Measurements from ENCODE around the gene BEND3.
"Not testable (repeated sequence)": the region's sequence is repeated elsewhere in the genome, so short reads cannot be mapped to it uniquely, and the experiment has no call there.

The BEND3 gene

DNA sequence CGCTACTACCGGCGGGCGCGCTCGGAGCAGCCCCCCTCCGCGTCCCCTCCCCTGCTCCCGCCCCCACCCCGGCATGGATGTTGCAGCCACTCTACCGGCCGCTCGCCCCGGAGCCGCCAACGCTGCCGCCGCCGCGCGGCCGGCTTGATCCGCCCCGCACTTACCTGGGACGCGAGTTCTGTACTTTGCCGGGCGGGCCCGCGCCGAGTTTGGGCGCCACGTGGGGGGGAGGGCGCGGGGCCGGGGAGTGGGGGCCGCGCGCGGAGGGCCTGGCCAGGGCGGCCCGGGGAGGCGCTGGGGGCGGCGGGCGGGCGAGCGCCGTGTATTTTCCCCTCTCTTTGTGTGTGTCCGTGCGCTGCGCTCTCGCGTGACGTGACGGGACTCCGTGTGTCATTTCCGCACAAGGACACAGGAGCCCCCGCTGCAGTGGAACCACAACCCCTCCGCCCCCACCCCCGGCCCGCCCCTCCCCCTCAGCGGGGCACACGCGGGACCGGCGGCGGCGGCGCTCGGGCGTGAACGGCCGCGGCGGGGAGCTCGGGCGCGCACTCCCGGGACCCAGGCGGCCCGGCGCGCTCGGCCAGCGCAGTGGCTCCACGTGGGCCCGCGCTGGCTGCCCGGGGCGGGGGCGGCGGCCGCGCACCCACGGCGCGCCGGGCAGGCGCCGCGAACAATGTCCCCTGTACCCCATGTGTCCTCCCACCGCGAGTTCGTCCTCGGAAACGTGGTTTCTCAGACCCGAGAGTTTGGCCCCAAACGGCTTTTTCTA lies at the start of gene BEND3:
Gene BEND3, minus strand, starts transcription at position 590 of the 769 bp plus-strand sequence. CDS start 16,230 bp downstream, outside the sequence.
- peak; percentile 80 for DNase-seq (ENCODE audit: low spot score)

DNA sequence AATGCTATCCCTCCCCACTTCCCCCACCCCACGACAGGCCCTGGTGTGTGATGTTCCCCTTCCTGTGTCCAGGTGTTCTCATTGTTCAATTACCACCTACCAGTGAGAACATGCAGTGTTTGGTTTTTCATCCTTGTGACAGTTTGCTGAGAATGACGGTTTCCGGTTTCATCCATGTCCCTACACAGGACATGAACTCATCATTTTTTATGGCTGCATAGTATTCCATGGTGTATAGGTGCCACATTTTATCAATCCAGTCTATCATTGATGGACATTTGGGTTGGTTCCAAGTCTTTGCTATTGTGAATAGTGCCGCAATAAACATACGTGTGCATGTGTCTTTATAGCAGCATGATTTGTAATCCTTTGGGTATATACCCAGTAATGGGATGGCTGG lies 49.0 kb upstream of the BEND3 start:
- not testable (repeated sequence) for DNase-seq (ENCODE audit: low spot score)

DNA sequence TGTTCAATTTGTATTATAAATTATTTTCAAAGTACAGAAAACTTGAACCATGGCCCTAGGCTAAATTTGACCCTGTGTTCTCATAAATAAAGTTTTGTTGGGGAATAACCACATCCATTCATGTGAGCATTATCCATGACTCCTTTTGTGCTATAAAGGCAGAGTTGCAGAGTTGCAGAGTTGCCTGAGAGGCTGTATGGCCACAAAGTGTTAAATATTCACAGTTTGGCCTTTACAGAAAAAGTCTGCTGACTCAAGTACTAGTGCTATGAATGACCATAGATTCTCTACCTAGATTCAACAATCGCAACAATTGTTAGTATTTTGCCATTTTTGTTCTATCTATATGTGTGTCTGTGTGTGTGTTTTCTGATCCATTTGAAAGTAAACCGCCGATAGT lies 46.2 kb upstream of the BEND3 start:
- no peak for DNase-seq (ENCODE audit: low spot score)

DNA sequence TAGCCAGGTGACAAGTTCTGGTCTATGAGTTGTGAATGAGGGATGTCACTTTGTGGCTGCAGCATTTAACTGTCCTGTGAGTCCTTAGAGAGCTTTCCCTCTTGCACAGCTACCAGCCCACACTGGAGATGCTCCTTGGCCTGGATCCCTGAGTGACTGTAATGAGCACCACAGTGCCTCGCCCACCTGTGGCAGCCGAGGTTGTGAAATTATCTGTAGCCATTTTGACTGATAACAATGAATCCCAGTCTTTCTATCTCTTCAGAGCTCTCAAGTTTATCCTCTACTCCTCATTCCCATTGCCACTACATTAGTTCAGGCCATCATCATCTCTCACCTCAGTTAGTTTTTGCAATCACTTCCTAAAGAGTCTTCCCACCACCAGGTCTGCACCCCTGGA lies 41.3 kb upstream of the BEND3 start:
- DNase-seq (ENCODE audit: low spot score), result no peak

DNA sequence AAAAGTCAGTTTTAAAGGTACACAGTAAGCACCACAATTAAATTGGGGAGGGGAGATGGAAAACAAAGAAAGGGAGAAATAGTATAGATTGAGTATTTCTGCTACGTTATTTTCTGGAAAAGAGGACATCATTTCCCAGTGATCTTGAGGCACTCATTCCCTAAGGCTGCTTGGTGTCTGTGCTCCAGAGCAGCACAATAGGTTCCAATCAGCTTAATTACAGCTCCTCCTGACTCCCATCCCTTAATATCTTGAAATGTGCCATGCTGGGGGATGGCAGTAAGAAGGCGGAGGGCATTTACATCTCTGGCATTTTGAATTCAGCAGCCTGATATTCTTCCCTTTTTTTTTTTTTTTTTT lies 39.5 kb upstream of the BEND3 start:
- DNase-seq (ENCODE audit: low spot score), result no peak

DNA sequence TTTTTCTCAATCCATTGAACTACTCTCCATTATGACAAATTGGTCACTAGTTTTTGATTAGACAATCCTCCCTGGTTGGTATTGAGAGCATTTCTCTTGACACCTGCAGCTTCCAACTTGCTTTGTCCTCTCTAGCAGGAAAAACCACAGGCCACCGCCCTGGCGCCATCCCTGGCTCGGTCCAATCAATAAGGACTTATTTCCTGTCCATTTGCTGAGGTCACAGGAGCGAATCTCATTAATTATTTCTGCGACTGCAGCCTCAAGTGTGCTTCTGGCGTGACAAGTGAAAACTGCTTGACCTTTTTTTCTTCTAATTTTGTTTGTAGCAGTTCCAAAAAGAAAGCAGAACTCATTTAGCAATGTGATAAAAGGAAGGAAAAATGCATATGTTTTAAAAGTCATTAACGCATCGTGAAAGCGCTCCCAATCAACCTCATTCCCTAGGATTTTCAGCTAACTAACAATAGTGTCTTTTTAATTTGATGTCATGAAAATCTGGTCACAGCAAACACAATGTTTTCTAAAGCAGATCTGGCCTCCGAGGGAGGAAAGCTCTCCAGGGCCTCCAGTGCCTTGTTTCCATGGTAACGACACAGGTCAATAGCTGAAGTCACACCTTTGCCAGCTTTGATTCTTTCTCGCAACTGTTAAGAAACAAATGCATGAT lies 39.0 kb upstream of the BEND3 start:
- DNase-seq (ENCODE audit: low spot score), result no peak

DNA sequence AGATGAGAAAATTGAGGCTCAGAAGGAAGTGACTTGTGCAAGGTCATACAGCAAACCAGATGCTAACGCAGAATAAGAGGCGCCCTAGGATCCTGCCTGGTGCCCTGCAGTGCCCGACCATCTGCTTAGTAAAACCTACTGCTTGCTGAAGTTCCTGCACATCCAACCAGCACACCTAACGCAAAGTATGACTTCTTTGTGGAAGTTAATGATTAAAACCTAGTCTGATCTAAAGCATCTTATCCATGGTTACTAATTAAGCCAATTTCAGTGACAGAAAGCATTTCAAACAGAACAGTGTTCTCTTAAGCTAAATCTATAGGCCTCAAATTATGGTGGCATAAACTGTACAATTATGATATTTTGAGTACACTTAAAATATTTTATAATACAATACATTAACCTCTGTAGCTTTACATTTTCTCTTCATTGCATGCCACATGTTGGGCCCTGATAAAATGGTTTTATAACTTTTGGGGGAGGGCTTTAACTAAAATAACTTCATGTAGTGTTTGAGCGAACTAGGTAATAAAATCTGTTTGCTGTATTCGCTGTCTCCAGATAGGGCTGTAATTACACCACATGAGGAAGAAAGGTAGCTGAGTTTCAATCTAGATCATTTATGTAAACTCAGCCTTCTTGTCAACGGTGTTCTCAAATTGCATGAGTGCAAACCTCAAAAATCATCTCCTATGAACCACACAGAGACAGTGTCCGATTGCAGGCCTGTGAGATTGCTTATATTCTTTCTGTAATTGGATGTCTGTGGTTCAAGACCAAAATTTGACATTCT lies 37.5 kb upstream of the BEND3 start:
- DNase-seq (ENCODE audit: low spot score), result no peak

DNA sequence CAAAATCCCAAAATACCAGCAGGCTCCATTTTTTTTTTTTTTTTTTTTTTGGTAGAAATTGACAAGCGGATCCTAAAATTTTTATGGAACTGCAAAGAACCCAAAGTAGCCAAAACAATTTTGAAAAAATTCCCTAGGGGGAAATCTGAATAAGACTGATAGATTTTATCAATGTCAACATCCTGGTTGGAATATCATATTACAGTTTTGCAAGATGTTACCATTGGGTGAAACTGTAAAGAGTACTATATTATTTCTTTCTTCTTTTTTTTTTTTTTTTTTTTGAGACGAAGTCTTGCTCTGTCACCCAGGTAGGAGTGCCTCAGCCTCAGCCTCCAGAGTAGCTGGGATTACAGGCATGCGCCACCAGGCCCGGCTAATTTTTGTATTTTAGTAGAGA lies 29.4 kb upstream of the BEND3 start:
- no peak for DNase-seq (ENCODE audit: low spot score)

DNA sequence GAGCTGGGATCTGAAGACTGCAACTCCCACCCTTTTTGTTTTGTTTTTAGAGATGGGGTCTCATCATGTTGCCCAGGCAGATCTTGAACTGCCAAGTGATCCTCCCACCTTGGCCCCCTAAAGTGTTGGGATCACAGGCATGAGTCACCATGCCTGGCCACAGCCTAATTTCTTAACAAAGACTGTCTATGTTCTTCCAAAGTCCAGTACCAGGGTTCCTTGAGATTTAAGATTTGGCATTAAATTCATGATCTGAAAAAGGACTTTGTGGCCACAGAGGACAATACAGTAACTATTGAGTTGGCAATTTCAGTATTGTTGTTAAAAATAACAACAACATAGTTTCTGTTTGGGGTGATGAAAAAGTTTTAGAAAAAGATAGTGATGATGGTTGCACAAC lies 28.7 kb upstream of the BEND3 start:
- DNase-seq (ENCODE audit: low spot score), result no peak

DNA sequence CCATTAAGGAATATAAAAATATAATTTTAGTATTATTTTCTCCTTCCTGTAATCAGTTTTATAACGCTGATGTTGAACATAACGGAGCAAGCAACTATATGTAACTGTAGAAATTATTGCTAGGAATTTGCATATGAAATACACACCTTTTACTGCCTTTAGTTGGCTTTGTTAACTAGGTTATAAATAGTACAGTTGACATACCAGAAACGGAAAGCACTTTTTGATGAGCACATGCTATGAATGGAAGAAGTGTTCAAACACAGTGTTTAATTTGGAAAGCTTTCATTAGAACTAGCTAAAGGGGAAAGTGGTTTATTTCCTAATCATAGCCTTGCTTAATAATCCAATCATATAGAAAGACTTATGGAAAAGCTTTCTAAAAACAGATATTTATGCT lies 25.3 kb upstream of the BEND3 start:
- no peak for DNase-seq (ENCODE audit: low spot score)

DNA sequence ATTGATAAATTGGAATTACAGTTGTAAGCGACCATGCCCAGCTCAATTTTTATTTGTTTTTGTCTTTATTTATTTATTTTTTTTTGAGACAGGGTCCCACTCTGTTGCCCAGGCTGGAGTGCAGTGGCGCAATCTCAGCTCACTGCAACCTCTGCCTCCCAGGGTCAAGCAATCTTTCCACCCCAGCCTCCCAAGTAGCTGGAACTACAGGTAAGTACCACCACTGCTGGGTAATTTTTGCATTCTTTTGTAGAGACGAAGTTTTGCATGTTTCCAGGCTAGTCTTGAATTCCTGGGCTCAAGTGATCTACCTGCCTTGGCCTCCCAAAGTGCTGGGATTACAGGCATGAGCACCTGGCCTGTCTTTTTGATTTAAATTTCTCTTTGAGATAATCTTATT lies 21.0 kb upstream of the BEND3 start:
- not testable (repeated sequence) for DNase-seq (ENCODE audit: low spot score)

DNA sequence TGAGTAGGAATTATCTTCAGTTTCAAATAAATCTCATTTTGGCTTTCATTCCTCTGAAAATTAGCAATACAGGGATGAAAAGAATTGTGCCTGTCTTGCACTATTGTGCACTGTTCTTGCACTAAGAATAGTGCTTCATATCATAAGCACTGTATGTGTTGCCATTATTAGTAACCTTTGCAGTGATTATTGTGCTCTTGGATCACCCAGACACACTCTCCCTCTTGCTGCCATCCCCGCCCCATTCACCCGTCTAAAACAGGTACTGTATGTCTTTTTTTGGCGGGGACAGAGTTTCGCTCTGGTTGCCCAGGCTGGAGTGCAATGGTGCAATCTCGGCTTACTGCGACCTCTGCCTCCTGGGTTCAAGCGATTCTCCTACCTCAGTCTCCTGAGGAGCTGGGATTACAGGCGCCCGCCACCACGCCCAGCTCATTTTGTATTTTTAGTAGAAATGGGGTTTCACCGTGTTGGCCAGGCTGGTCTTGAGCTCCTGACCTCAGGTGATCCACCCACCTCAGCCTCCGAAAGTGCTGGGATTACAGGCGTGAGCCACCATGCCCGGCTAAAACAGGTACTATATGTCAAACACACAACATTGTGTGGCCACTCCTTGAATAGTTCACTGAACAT lies 19.8 kb upstream of the BEND3 start:
- DNase-seq (ENCODE audit: low spot score), result not testable (repeated sequence)

DNA sequence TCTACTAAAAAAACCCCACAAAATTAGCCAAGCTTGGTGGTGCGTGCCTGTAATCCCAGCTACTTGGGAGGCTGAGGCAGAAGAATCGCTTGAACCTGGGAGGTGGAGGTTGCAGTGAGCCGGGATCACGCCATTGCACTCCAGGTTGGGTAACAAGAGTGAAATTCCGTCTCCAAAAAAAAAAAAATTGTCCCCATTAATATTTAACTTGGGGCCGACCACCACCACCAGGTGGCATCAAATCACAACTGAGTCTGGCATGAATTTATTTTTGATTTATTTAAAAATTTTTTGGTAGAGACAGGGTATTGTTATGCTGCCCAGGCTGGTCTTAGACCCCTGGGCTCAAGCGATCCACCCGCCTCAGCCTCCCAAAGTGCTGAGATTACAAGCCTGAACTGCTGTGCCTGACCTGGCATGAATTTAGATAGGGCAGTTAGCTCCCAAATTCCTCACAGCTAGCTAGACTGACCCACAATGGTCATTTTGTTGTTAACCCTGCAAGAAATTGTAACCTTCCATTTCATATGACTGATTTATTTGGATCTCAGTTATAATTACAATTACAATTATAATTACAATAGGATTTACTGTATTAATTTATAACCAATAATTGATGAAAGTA lies 17.1 kb upstream of the BEND3 start:
- no peak for DNase-seq (ENCODE audit: low spot score)

DNA sequence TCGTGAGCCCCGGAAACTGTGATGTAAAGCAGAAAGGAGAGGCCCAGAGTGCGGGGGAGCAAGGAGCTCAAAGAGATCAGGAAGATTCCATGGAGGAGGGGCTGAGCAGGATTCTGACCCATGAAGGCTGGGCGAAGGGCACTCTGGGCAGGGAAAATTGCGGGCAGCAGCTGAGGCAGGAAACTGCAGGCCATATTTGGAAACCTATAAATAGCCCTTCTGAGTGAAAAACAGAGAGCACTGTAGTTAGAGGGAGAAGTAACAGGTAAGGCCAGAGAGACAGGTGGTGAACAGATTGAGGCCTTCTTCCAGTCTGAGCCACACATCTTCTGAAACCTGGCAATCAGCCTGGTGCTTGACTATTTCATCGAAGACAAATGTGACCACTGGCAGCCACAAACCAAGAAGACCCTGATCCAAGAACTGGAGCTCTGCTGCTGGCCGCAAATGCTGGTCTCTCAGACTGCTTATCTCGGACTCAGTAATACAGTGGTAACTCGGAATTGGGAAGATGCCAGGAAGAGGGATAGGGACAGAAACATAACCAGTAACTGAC lies 14.1 kb upstream of the BEND3 start:
- no peak for DNase-seq (ENCODE audit: low spot score)

DNA sequence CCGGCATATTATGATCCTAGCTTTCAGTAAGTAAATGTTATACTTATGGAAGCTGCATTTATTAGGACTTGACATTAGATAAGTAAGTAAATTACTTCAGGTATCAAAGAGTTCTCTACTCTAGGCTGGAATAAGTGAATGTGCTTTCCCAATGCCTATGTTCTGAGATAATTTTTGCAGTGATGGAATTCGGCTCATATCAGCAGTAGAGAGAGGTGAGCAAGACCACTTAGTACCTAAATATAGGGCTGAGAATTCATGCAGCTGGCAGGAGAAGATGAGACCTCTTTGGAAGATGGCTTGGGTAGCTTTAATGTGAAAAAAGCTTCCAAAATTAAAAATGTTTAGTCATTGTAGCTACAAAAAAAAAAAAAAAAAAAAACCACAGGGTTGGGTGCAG lies 13.3 kb upstream of the BEND3 start:
- DNase-seq (ENCODE audit: low spot score), result no peak

DNA sequence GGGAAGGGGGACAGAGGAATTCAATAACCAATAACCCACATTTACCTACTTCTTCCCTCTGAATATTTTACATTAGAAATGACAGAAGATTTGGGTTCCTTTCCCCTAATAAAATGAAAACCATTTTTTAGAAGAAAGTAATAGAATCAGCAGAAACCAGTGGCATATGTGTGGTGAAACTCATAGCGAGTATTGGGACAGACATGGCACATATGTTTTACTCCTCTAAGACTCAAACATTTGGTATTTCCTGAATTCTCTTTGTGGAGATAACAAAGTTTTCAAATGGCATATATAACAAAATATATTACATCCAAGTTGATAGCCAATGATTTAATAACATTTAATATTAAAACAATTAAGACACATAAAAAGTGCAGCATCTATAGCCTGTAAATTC lies 12.9 kb upstream of the BEND3 start:
- no peak for DNase-seq (ENCODE audit: low spot score)

DNA sequence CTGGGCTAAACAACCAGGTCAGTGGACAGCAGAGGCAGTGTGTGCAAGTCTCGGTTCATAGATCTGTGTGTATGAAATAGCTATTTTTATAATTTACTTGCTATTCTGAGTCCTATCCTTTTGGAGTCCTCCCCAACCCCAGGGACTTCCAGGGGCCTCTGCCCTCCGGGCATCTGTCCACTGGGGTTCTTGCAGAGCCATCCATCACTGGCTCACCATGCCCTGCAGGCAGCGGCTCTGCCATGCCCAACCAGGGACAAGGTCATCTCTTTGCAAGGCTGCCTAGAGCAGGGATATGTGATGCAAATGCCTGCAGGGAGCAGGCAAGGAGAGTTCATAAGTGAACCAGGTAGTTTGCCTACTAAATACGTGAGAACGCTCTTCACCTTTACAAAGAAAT lies 10.5 kb upstream of the BEND3 start:
- no peak for DNase-seq (ENCODE audit: low spot score)

DNA sequence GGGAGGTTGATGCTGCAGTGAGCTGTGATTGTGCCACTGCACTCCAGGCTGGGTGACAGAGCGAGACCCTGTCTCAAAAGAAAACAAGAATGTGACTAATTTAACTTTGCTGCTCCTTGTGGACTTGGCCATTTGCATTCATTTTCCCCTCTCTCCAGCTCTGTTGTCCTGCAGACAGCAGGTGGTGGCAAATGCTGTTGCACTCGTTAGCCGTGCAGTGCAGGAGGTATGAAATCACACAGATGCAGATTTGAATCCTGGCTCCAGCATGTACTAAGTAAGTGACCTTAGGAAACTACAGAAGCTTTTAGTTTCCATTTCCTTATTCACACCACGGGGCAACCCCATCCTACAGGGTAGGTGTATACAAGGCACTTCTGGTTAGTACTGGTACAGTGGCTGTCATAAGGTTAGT lies 9.6 kb upstream of the BEND3 start:
- no peak for DNase-seq (ENCODE audit: low spot score)

DNA sequence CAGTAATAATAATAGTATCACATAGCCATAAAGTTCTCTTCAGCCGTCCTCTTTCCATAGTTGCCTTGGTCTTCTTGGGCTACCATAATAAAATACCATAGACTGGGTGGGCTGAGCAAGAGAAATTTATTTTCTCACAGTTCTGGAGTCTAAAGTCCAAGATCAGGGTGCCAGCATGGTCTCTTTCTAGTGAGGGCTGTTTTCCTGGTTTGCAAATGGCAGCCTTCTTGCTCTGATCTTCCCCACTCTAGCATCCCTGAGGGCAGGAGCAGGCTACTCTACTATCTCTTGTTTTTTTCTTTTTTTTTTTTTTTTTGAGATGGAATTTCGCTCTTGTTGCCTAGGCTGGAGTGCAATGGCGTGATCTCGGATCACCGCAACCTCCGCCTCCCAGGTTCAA lies 8.2 kb upstream of the BEND3 start:
- DNase-seq (ENCODE audit: low spot score), result no peak

DNA sequence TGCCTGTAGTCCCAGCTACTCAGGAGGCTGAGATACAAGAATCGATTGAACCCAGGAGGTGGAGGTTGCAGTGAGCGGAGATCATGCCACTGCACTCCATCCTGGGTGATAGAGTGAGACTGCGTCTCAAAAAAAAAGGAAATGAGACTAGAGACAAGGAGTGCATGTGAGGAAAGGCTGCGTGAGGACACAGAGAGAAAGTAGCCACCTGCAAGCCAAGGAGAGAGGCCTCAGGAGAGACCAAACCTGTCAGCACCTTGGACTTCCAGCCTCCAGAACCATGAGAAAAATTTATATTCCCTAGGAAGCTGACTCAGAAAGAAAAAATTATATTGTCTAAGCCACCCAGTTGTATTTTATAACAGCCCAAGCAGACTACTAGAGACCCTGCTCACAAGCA lies 7.4 kb upstream of the BEND3 start:
- DNase-seq (ENCODE audit: low spot score), result no peak

DNA sequence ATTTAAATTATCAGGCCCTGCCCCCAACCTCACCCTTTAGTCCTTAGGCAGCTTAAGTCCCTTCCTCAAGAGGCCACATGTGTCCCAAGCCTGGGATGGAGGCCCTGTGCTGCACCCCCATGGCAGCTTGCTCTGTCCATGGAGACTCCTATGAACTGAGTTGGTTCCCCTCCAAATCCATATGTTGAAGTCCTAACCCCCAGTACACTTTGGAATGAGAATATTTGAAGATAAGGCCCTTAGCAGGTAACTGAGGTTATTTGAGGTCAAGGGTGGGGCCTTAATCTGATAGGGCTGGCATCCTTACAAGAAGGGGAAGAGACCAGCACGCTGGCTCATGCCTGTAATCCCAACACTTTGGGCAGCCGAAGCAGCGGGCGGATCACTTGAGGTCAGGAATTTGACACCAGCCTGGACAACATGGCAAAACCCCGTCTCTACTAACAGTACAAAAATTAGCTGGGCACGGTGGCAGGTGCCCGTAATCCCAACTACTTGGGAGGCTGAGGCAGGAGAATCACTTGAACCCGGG lies 6.7 kb upstream of the BEND3 start:
- no peak for DNase-seq (ENCODE audit: low spot score)

DNA sequence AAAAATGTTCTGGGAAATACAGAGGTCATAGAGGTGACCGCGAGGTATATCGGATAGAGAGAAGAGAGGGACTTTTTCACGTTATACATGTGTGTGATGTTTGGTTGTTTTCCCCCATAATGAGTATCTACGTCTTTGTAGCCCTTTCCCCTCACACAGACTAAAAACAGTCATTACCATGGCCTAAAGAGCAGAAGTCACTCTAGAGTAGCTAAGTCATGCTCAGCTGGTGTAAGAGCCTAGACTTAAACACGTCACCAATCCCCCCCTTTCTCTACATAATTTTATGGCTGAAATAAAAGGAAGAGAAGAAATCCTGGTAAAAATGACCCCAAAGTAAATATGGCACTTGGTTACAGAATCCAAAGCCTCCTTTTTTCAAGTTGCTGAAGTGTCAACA lies 6.0 kb upstream of the BEND3 start:
- DNase-seq (ENCODE audit: low spot score), result no peak
